Measurements from ENCODE around the gene SEPTIN3.

The SEPTIN3 gene

DNA sequence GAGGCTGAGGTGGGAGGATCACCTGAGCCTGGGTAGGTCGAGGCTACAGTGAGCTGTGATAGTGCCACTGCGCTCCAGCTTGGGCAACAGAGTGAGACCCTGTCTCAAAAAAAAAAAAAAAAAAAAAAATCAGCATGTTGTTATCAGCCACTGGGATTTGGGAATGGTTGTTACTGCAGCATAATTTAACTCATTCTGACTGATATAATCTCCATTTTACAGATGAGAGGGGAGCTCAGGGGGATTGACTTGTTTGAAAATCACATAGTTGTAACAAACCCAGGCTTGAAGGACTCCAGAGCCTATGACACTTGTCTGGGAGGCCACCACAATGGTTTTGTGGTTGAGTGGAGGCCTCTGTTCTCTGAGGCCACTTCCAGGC, 3.0 kb upstream of the SEPTIN3 start:
- H3K4me3 ChIP-seq (ENCODE audit: low read depth, low read length) = no peak overlapping the region
- no peak for DNase-seq (ENCODE audit: low read depth)
- no peak for TF ChIP-seq CTCF (IDR thresholded peaks at IDR 0.05; ENCODE audit: low read depth, low read length, missing control alignments)

- DNase-seq (ENCODE audit: low read depth) = peak; percentile 67
- peak; percentile 59 for TF ChIP-seq CTCF (IDR thresholded peaks at IDR 0.05; ENCODE audit: low read depth, low read length, missing control alignments)
- no peak overlapping the region for H3K4me3 ChIP-seq (ENCODE audit: low read depth, low read length)
Observed at GRCh38 chr22:41966607-41967240, 2.5 kb upstream of the SEPTIN3 start.

DNA sequence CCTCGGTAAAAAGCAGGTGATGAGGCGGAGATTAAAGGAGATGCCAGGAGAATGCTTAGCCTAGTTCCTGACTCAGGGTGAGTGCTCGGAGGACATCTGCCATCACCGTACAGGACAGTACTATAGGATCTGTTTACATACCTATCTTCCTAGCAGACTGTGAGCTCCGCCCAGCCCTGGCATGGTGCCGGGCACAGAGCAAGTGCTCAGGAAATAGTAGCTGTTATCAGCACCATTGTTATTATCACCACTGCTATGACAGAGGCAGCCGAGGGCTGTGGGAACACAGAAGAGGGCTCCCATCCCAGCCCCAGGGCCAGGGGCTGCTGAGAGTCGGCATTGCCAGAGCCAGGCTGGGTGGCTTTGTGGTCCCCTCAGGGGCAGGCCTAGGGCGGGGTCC, 642 bp upstream of the SEPTIN3 start:
- H3K4me3 ChIP-seq (ENCODE audit: low read depth, low read length) = no peak overlapping the region
- no peak for TF ChIP-seq CTCF (IDR thresholded peaks at IDR 0.05; ENCODE audit: low read depth, low read length, missing control alignments)
- no peak for DNase-seq (ENCODE audit: low read depth)

DNA sequence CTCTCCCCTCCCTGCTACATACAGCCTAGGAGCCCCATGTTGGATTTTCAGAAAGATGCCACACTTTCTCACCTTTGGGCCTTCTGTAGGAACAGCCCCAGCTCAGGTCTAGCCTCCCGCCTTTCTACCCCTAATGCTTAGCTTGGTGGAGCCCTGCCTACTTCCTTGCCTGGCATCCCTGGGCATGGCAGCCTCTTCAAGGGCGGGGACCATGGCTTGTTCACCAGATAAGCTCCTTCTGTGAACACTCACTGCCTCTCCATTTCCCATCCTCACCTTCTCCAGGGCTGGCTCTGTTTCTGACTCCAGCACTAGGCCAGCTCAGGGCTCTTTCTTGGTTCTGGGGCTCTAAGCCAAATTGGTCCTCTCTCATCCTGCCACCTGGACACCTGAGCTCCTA, 1.4 kb downstream of the SEPTIN3 start:
- DNase-seq (ENCODE audit: low read depth) = no peak
- no peak overlapping the region for H3K4me3 ChIP-seq (ENCODE audit: low read depth, low read length)
- no peak for TF ChIP-seq CTCF (IDR thresholded peaks at IDR 0.05; ENCODE audit: low read depth, low read length, missing control alignments)

DNA sequence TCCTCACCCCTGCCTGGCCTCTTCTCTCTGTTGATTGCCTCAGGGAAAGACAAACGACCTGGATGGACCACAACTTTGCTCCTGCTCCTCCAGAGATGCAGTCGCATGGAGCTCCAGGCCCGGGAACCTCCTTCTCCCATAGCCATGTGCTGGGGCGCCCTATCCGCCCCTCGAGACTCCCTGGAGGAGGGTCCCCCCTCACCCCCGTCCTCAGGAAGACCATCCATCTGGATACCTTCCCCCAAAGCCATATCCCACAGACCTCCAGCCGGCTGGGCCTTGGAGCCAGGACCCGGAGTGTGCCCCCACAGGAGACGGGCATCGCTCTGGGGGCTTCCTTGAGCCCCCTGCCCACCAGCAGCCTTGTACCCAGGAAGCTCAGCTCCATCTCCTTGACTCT, 2.2 kb downstream of the SEPTIN3 start:
- no peak overlapping the region for H3K4me3 ChIP-seq (ENCODE audit: low read depth, low read length)
- no peak for TF ChIP-seq CTCF (IDR thresholded peaks at IDR 0.05; ENCODE audit: low read depth, low read length, missing control alignments)
- no peak for DNase-seq (ENCODE audit: low read depth)

DNA sequence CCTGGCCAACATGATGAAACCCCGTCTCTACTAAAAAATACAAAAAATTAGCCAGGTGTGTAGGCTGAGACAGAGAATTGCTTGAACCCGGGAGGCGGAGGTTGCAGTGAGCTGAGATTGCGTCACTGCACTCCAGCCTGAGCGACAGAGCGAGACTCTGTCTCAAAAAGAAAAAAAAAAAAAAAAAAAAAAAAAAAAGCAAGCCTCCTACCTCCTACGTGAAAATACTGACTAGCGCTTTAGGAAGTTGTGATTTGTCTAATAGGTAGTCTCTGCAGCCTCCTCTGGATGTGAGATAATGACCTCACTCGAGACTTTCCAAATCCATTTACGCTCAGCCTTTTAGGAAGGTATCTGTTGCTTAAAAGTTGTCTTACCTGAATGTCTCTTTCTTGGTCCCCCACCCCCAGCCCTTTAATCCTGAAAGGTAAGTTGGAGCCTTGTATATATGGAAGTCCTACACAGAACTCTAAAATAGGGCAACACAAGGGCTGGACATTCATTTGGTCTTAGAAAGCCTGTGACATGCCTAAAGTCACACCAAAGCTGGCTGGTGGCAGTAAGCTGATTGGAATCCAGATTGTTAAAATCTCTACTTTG, 5.5 kb downstream of the SEPTIN3 start:
- no peak for DNase-seq (ENCODE audit: low read depth)

More for the DNA sequence above, 5.5 kb downstream of the SEPTIN3 start:
- TF ChIP-seq CTCF (IDR thresholded peaks at IDR 0.05; ENCODE audit: low read depth, low read length, missing control alignments) = no peak
- no peak overlapping the region for H3K4me3 ChIP-seq (ENCODE audit: low read depth, low read length)
